Prostate gland (tissue), 2 donors: Measurements from ENCODE around the gene DCP2.

Source experiments
- CTCF ChIP-seq, 4 experiments: fragments of 200-600 bp in 2 of 4; fragments of 450-650 bp in 2 of 4; sonication (generic) in 2 of 4; IDR thresholded peaks; 1 replicate in 3 of 4; 2 replicates in 1 of 4; pipeline ENCODE4 v1.5.1; 2016 to 2019; ENCODE audit warnings: antibody characterized with exemption in 4 of 4, mild to moderate bottlenecking in 2 of 4, moderate library complexity in 2 of 4
- POLR2A ChIP-seq: fragments of 450-650 bp; IDR thresholded peaks from one replicate; pipeline ENCODE4 v1.6.1; 2016; ENCODE audit warnings: antibody characterized with exemption, mild to moderate bottlenecking
- POLR2AphosphoS5 ChIP-seq: sonication (generic); formaldehyde crosslinking; IDR thresholded peaks from one replicate; pipeline ENCODE4 v1.6.1; 2017; ENCODE audit warnings: antibody characterized with exemption

- TF ChIP-seq CTCF (IDR thresholded peaks at IDR 0.05) (no peak), POLR2AphosphoS5 (no peak), POLR2A (no peak)
These were observed 42.3 kb upstream of the DCP2 start for GRCh38 chr5:112934366-112934663.
